Liver (tissue), 9 donors: Measurements from ENCODE around the gene CDIPT. TPM values are rescaled to one million over a fixed set of nuclear protein-coding genes. Genes with fewer than 3 reads are reported as not detected.

Experiments
- DNase-seq: peaks from one replicate; pipeline ENCODE4 v3.0.0-alpha.2; 2017; ENCODE audit warnings: low spot score
- H3K27ac ChIP-seq, 2 donors: one replicate each; pipeline ENCODE4 v1.7.0; 2013; ENCODE audit warnings: inconsistent platforms in 2 of 2, low read length in 2 of 2, control low read depth in 1 of 2, low read depth in 1 of 2, mild to moderate bottlenecking in 1 of 2
- H3K27me3 ChIP-seq, 4 donors: one replicate each; pipeline versions ENCODE4 v1.6.1 to v1.7.0; 2013; ENCODE audit warnings: low read length in 3 of 4, inconsistent platforms in 1 of 4, mild to moderate bottlenecking in 1 of 4, moderate library complexity in 1 of 4; ENCODE audit not compliant: control insufficient read depth in 4 of 4, insufficient read depth in 4 of 4
- H3K36me3 ChIP-seq, 4 donors: one replicate each; pipeline versions ENCODE4 v1.6.1 to v1.7.0; 2013; ENCODE audit warnings: low read length in 3 of 4, mild to moderate bottlenecking in 3 of 4, low read depth in 1 of 4, moderate library complexity in 1 of 4; ENCODE audit not compliant: control insufficient read depth in 4 of 4, insufficient read depth in 3 of 4
- H3K4me1 ChIP-seq, 4 donors: one replicate each; pipeline versions ENCODE4 v1.6.1 to v1.7.0; 2013; ENCODE audit warnings: low read length in 3 of 4, mild to moderate bottlenecking in 3 of 4, moderate library complexity in 1 of 4; ENCODE audit not compliant: control insufficient read depth in 4 of 4, insufficient read depth in 4 of 4
- H3K4me3 ChIP-seq, 3 donors: one replicate each; pipeline versions ENCODE4 v1.6.1 to v1.7.0; 2013; ENCODE audit warnings: low read length in 3 of 3, control low read depth in 1 of 3, low read depth in 1 of 3, mild to moderate bottlenecking in 1 of 3
- H3K9ac ChIP-seq, 2 donors: one replicate each; pipeline ENCODE4 v1.7.0; 2013; ENCODE audit warnings: low read length in 2 of 2, mild to moderate bottlenecking in 2 of 2, moderate library complexity in 2 of 2, control low read depth in 1 of 2, low read depth in 1 of 2
- H3K9me3 ChIP-seq, 4 donors: one replicate each; pipeline versions ENCODE4 v1.6.1 to v1.7.0; 2013; ENCODE audit warnings: low read length in 3 of 4; ENCODE audit not compliant: control insufficient read depth in 4 of 4
- EGR1 ChIP-seq, 2 donors: IDR thresholded peaks; 2 replicates each; pipeline ENCODE4 v1.6.1; 2016 to 2018; ENCODE audit warnings: antibody characterized with exemption in 2 of 2, low read depth in 2 of 2
- FOXA1 ChIP-seq: IDR thresholded peaks from 2 replicates; pipeline ENCODE4 v1.6.1; 2016; ENCODE audit warnings: antibody characterized with exemption
- FOXA2 ChIP-seq: IDR thresholded peaks from 2 replicates; pipeline ENCODE4 v1.6.1; 2016; ENCODE audit warnings: antibody characterized with exemption
- GABPA ChIP-seq, 2 donors: IDR thresholded peaks in 1 of 2; conservative IDR thresholded peaks in 1 of 2; 2 replicates each; pipeline ENCODE4 v1.6.1; 2016; ENCODE audit warnings: antibody characterized with exemption in 2 of 2, mild to moderate bottlenecking in 1 of 2, moderate library complexity in 1 of 2
- HNF4A ChIP-seq, 2 donors: conservative IDR thresholded peaks; 2 replicates each; pipeline ENCODE4 v1.6.1; 2016; ENCODE audit warnings: antibody characterized with exemption in 2 of 2, mild to moderate bottlenecking in 2 of 2
- HNF4G ChIP-seq: IDR thresholded peaks from 2 replicates; pipeline ENCODE4 v1.6.1; 2016; ENCODE audit warnings: antibody characterized with exemption
- JUND ChIP-seq, 2 donors: IDR thresholded peaks; 2 replicates each; pipeline ENCODE4 v1.6.1; 2016; ENCODE audit warnings: antibody characterized with exemption in 2 of 2
- NR2F2 ChIP-seq: IDR thresholded peaks from 2 replicates; pipeline ENCODE4 v1.6.1; 2016; ENCODE audit warnings: antibody characterized with exemption
- RAD21 ChIP-seq, 2 donors: IDR thresholded peaks; 2 replicates each; pipeline ENCODE4 v1.6.1; 2016; ENCODE audit warnings: antibody characterized with exemption in 2 of 2, mild to moderate bottlenecking in 2 of 2
- RXRA ChIP-seq, 2 donors: IDR thresholded peaks; 2 replicates each; pipeline ENCODE4 v1.6.1; 2017 to 2018; ENCODE audit warnings: antibody characterized with exemption in 2 of 2, mild to moderate bottlenecking in 1 of 2
- SP1 ChIP-seq: IDR thresholded peaks from 2 replicates; pipeline ENCODE4 v1.6.1; 2018; ENCODE audit warnings: antibody characterized with exemption, mild to moderate bottlenecking
- TAF1 ChIP-seq: conservative IDR thresholded peaks from 2 replicates; pipeline ENCODE4 v1.6.1; 2016; ENCODE audit warnings: antibody characterized with exemption, mild to moderate bottlenecking
- YY1 ChIP-seq: IDR thresholded peaks from 2 replicates; pipeline ENCODE4 v1.6.1; 2016; ENCODE audit warnings: antibody characterized with exemption, mild to moderate bottlenecking
- WGBS: extraction: QIAGEN DNeasy Blood & Tissue Kit; methylation state at CpG from one replicate; pipeline ENCODE4 v1.1.7; 2013; 5-methylcytosine and 5-hydroxymethylcytosine counted together
- polyA plus RNA-seq, 2 donors: library from polyadenylated mRNA; stranded (reverse) in 1 of 2; unstranded in 1 of 2; fragments of 200-250 nt in 1 of 2; fragments of >200 nt in 1 of 2; fragmentation: Nextera tagmentation in 1 of 2; extraction: Ambion mirVana in 1 of 2; gene quantifications; one replicate each; pipeline versions ENCODE4 v1.2.1 to v1.2.3, GENCODE V29; 2013 to 2015
- total RNA-seq, 2 donors: library from RNA; depleted of rRNA; stranded (reverse); fragments of >200 nt; gene quantifications; one replicate each; pipeline ENCODE4 v1.2.3, GENCODE V29; 2014
- TF ChIP-seq, protein P1 (sequence below): IDR thresholded peaks from 2 replicates; pipeline ENCODE4 v1.6.1; 2016; ENCODE audit warnings: antibody characterized with exemption, mild to moderate bottlenecking
- TF ChIP-seq, protein P2 (sequence below): IDR thresholded peaks from 2 replicates; pipeline ENCODE4 v1.6.1; 2016; ENCODE audit warnings: antibody characterized with exemption
- TF ChIP-seq, protein P3 (sequence below): fragments of 150-350 bp; IDR thresholded peaks from 2 replicates; pipeline ENCODE4 v1.5.1; 2017; ENCODE audit warnings: improper control_type of control experiment, low read depth, low read length; ENCODE audit not compliant: missing input control
- TF ChIP-seq, protein P4 (sequence below): IDR thresholded peaks from 2 replicates; pipeline ENCODE4 v1.6.1; 2016; ENCODE audit warnings: antibody characterized with exemption
- TF ChIP-seq, protein P5 (sequence below): IDR thresholded peaks from 2 replicates; pipeline ENCODE4 v1.6.1; 2016; ENCODE audit warnings: antibody characterized with exemption
- donor health status: healthy.
- donor health status: healthy.
- donor health status: healthy.
- donor health status: healthy.
- donor health status: healthy.

Gene CDIPT
- total and polyA plus RNA-seq, 4 donors: 31.4 to 102 (median 38.4) TPM

DNA sequence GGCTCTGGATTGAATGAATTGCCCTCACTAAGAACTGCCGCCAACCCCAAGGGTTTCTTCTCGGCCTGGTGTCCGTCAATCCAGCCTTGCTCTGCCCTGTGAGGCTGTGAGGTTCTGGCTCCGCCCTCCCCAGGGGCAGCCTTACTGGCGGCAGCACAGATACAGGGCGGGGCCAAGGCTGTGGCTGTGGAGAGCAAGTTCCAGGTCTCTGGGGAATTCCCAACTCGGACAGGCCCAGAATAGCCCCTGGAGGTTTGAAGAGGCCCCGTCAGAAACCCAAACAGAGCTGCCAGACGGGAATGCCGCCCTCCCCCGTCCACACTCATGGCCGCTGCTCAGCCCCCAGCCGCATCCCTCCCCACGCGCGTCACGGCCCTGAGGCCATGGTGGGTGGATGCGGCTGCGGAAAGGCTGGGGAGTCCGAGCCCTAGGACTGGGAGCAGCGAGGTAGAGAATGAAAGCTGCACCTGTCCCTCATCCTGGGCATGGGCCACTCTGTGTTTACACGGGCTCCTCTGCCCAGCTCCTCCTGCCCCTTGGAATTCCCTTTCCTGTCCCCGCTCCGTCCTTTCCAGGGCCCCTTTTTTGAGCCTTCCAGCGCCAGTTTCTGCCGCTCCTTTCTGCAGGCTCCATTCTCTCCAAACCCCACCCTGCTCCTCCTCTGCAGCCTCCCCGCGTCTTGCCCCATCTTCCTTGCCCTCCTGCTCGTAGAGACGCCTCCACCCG lies 51.7 kb downstream of the CDIPT start:
- peak overlapping the region in 1 of 2 donors; percentile 80 for H3K9ac ChIP-seq
- DNase-seq: peak; percentile 87
- H3K27me3 ChIP-seq: no peaks in the 10 kb centered on the region
- TF ChIP-seq RXRA (IDR thresholded peaks at IDR 0.05) (peak in 1 of 2 donors; percentile 39), NR2F2 (no peak), RAD21 (IDR thresholded peaks at IDR 0.05) (peak; percentile 18 to 60), FOXA1 (no peak), SP1 (peak; percentile 84), JUND (IDR thresholded peaks at IDR 0.05) (peak in 1 of 2 donors; percentile 50), GABPA (IDR thresholded peaks at IDR 0.05 in 1 of 2, conservative IDR thresholded peaks at IDR 0.05 in 1 of 2) (no peak), TAF1 (no peak), EGR1 (IDR thresholded peaks at IDR 0.05; ENCODE audit: low read depth in 2 of 2) (no peak), HNF4A (conservative IDR thresholded peaks at IDR 0.05) (peak; percentile 63 to 74), YY1 (peak; percentile 87), HNF4G (no peak), FOXA2 (no peak)
- TF ChIP-seq, protein P1, sequence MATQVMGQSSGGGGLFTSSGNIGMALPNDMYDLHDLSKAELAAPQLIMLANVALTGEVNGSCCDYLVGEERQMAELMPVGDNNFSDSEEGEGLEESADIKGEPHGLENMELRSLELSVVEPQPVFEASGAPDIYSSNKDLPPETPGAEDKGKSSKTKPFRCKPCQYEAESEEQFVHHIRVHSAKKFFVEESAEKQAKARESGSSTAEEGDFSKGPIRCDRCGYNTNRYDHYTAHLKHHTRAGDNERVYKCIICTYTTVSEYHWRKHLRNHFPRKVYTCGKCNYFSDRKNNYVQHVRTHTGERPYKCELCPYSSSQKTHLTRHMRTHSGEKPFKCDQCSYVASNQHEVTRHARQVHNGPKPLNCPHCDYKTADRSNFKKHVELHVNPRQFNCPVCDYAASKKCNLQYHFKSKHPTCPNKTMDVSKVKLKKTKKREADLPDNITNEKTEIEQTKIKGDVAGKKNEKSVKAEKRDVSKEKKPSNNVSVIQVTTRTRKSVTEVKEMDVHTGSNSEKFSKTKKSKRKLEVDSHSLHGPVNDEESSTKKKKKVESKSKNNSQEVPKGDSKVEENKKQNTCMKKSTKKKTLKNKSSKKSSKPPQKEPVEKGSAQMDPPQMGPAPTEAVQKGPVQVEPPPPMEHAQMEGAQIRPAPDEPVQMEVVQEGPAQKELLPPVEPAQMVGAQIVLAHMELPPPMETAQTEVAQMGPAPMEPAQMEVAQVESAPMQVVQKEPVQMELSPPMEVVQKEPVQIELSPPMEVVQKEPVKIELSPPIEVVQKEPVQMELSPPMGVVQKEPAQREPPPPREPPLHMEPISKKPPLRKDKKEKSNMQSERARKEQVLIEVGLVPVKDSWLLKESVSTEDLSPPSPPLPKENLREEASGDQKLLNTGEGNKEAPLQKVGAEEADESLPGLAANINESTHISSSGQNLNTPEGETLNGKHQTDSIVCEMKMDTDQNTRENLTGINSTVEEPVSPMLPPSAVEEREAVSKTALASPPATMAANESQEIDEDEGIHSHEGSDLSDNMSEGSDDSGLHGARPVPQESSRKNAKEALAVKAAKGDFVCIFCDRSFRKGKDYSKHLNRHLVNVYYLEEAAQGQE: peak; percentile 62
- TF ChIP-seq, protein P2, sequence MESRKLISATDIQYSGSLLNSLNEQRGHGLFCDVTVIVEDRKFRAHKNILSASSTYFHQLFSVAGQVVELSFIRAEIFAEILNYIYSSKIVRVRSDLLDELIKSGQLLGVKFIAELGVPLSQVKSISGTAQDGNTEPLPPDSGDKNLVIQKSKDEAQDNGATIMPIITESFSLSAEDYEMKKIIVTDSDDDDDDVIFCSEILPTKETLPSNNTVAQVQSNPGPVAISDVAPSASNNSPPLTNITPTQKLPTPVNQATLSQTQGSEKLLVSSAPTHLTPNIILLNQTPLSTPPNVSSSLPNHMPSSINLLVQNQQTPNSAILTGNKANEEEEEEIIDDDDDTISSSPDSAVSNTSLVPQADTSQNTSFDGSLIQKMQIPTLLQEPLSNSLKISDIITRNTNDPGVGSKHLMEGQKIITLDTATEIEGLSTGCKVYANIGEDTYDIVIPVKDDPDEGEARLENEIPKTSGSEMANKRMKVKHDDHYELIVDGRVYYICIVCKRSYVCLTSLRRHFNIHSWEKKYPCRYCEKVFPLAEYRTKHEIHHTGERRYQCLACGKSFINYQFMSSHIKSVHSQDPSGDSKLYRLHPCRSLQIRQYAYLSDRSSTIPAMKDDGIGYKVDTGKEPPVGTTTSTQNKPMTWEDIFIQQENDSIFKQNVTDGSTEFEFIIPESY: no peak
- TF ChIP-seq, protein P3, sequence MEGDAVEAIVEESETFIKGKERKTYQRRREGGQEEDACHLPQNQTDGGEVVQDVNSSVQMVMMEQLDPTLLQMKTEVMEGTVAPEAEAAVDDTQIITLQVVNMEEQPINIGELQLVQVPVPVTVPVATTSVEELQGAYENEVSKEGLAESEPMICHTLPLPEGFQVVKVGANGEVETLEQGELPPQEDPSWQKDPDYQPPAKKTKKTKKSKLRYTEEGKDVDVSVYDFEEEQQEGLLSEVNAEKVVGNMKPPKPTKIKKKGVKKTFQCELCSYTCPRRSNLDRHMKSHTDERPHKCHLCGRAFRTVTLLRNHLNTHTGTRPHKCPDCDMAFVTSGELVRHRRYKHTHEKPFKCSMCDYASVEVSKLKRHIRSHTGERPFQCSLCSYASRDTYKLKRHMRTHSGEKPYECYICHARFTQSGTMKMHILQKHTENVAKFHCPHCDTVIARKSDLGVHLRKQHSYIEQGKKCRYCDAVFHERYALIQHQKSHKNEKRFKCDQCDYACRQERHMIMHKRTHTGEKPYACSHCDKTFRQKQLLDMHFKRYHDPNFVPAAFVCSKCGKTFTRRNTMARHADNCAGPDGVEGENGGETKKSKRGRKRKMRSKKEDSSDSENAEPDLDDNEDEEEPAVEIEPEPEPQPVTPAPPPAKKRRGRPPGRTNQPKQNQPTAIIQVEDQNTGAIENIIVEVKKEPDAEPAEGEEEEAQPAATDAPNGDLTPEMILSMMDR: no peak
- TF ChIP-seq, protein P4, sequence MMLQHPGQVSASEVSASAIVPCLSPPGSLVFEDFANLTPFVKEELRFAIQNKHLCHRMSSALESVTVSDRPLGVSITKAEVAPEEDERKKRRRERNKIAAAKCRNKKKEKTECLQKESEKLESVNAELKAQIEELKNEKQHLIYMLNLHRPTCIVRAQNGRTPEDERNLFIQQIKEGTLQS: no peak
- TF ChIP-seq, protein P5, sequence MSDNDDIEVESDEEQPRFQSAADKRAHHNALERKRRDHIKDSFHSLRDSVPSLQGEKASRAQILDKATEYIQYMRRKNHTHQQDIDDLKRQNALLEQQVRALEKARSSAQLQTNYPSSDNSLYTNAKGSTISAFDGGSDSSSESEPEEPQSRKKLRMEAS: no peak
- under 1% methylated on average over 31 of the region's 31 CpGs for WGBS
- H3K9me3 ChIP-seq: no peaks in the 10 kb centered on the region
- H3K4me1 ChIP-seq: peaks cover 18 to 55% (median 33%) of the 10 kb centered on the region in 4 donors
- peaks cover 2 to 10% (median 4%) of the 10 kb centered on the region in 4 donors for H3K36me3 ChIP-seq
- H3K4me3 ChIP-seq: peak overlapping the region; percentile 38 to 51 (median 46)
- H3K27ac ChIP-seq: peak overlapping the region; percentile 85 to 88
